ENCODE measurements around the gene KEL.
A peak's percentile ranks its signal among the peaks of the same experiment; 100 is the strongest.
"Not testable (repeated sequence)": the region's sequence is repeated elsewhere in the genome, so short reads cannot be mapped to it uniquely, and the experiment has no call there.

KEL gene

GRCh38 chr7:142961973-142962926, at the start of gene KEL:
KEL (minus strand) TSS chr7:142962363; CDS start chr7:142962206, 157 bp downstream.
- no peak for DNase-seq

GRCh38 chr7:143008007-143008901, 46.1 kb upstream of the KEL start:
- DNase-seq, result peak; percentile 65 to 74

DNA sequence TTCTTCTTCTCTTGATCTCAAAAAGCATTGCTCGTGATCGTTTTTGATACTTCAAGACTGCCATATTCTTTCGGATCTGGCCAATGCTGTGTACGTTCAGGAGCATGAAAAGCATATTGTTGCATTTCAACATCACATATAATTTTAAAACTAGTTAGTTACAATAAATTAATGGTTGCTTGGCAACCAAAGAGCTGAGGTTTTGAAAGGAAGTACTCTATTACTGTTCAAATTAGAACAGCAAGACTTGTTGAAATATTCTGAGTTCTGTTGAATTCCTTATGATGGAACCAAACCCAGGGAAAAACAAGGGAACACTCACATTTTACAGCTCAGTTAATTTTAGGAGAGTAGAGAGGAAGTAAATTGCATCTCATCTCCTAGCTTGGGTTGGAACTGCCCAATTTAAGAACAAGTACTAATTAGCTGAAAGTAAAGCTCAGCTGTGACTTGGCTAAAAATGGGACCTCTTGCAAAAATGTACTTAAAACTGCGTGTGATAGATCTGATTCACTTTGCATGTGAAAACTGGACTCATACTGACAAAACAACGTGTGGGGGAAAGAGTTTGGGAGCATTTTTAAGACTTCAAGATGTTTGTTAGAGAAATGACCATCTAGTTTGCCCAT, 43.6 kb upstream of the KEL start:
- DNase-seq, result no peak

DNA sequence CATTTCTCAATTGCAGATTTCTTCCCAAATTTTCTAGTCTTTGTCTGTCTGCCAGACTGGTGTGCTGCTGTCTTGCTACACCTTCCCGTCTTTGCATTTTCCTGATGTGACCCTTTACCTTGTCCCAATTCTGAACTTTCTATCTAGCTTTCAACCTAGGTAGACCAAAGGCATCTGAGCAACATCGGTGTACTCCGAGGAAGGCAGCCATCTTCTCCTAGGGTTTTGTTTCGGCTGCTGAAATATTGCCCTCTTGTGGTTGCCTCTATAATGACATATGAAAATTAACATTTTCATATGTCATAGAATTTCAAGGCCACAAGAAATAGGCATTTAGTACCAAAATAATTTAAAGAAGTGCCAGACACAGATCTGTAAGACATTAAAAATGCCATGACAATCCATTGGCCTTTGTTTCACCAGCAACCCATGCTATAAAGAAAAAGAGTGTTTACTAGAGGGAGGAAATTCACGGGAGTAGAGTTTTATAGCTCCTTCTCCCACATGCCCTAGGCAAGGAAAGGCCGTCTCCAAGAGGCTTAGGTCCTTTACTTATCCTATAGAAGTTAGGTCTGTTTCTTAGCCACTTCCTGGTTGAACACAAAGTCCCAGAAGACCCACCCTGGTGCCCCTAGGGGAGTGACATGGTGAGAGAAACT, 41.4 kb upstream of the KEL start:
- DNase-seq, result peak in 1 of 2 donors; percentile 15

- no peak for DNase-seq
Measured at GRCh38 chr7:143002898-143003297, 40.7 kb upstream of the KEL start.

DNA sequence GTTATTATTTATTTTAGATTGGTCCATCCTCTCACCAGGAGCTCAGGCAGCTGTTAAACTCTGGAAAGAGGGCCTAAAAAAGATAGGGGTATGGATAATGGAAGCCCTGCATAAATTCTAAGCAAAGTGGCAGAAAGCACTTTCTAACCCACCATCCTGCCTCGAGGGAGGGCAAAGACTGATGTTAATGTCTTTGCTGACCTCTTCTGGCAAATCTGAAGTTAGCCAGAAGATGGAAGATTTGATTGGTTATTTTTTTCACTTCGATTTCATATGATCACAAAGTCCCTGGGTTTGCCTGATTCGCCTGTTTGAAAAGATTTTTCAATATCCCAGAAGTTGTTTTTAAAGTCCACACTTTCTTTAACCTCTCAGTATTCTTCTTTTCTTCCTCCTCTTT, 39.9 kb upstream of the KEL start:
- DNase-seq, result no peak

- DNase-seq, result no peak
Measured at GRCh38 chr7:143000648-143001047, 38.5 kb upstream of the KEL start.

DNA sequence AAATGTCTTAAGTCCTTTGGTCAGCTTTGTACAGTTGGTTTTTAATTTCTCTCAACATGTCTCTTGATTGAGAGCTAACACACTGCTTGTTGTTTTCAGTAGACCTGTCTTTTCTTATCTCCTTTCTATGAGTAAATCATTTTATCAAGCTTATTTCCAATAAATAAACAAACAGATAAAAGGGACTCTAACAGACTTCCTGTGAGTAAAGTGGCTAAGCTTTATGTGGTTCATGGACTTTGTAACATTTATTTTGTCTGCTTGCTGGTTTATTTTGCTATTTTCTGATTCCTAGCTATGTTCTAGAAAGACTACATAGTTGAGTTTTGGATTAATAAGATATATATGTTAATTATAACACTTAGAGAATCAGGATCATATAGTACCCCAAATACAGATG, 37.6 kb upstream of the KEL start:
- DNase-seq, result no peak

DNA sequence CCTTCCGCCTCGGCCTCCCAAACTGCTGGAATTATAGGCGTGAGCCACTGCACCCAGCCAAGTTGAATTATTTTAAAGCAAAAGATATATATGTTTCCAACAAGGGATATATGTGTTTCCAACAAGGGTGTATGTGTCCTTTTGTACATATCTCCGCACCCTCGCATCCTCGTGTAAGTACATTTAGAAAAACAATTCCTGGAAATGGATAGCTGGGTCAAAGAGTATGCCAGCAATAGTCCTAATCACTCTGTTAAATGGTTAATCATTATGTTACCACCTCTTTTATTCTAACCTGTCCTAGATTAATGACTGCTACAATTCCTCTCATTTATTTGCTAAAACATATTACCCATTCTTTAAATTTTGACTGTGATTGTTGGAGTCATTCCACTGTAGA, 36.8 kb upstream of the KEL start:
- DNase-seq, result no peak

DNA sequence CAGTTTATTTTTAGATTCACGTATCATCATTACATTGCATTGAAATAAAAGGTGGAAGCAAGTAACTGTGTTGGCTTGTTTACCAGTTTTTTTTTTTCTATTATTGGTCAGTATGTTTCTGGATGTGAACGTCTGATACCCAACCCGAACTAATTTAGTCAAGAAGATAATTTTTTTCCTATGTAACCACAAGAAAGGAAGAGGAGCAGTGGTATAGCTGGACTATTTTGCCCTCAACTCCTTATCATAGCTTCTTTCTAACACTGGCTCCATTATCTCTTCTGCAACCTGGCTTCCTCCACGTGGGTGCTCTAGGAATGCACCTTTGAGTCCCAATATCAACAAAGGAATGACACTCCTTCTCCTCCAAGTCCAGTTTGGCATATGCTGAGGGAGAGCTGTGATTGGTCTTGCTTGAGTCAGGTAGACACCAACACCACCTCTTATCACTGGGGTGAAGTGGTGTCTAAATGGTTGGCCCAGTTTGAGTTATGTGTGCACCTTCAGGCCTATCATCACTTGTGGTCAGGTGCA, 35.4 kb upstream of the KEL start:
- DNase-seq, result no peak

DNA sequence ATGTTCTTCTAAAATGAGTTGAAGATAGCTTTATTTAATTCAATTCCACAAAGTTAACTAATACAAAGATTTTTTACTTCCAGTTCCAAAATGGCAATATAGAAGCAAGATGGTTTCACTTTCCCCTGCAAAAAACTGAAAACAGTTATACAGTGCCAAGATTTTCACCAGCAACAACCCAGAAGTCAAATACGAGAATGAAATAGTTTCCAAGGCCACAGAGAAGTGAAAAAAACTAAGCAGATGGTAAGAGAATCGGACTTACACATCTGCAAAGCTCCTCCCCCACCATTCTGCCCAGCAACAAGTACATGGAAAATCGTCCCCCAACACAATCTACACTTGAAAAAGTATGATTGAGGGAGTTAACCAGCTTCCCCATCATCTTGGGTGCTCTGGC, 30.3 kb upstream of the KEL start:
- DNase-seq, result no peak

- no peak for DNase-seq
Measured at GRCh38 chr7:142984297-142984696, 22.1 kb upstream of the KEL start.

- DNase-seq, result no peak
Measured at GRCh38 chr7:142983825-142984224, 21.7 kb upstream of the KEL start.

DNA sequence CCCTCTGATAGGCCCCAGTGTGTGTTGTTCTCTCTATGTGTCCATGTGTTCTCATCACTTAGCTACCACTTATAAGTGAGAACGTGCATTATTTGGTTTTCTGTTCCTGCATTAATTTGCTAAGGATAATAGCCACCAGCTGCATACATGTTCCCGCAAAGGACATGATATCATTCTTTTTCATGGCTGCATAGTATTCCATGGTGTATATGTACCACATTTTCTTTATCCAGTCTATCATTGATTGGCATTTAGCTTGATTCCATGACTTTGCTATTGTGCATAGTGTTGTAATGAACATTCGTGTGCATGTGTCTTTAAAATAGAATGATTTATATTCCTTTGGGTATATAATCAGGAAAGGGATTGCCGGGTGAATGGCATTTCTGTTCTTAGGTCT, 16.2 kb upstream of the KEL start:
- not testable (repeated sequence) for DNase-seq

DNA sequence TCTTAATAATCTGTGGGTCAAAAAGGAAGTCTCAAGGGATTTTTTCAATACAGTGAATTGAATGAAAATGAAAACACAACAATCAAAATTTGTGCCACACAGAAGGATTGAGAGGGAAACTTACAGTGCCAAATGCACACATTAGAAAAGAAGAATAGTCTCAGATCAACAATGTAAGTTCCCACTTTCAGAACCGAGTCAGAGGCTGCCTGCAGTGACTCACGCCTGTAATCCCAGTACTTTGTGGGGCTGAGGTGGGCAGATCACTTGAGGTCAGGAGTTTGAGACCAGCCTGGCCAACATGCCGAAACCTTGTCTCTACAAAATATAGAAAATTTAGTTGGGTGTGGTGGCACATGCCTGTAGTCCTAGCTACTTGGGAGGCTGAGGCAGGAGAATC, 12.5 kb upstream of the KEL start:
- DNase-seq, result no peak

DNA sequence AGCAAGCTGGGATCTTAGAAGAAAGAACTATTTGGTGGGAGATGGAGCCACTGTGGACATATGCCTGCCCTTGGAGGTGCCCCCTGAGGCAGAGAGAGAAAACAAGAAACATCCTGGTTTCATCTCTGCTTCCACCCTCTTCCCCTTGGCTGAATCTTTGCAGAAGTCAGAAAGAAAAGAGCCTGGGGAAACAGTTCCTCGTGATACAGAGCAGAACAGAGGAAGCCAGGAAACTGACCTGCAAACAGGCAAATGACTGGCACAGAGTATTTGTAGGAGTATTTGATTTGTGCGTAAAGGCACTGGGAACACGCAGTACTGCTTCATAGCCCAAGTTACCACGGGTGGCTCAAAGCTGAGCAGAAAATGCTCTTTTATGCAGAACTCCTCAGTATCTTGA, 7.0 kb upstream of the KEL start:
- no peak for DNase-seq

DNA sequence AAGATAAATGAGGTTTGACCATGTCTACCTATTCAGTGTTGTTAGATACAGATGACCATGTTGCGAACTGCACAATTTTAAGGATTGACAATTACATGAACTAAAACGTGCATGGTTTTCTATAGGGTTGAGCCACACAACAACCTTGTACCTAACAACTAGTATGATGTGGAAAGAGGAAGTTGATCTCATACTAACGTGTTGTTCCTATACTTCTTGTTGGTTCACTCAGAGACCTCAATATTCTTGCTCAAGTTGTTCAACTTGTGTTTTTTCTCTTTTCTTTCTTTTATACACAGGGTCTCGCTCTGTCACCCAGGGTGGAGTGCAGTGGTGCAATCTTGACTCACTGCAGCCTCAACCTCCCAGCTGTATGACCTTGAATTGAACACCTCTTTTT, 6.1 kb upstream of the KEL start:
- DNase-seq, result no peak

GRCh38 chr7:142964502-142965246, 2.5 kb upstream of the KEL start:
- DNase-seq, result no peak

GRCh38 chr7:142963993-142964392, 1.8 kb upstream of the KEL start:
- no peak for DNase-seq

GRCh38 chr7:142962991-142963390, 828 bp upstream of the KEL start:
- no peak for DNase-seq

- no peak for DNase-seq
Measured at GRCh38 chr7:142961595-142961972, 579 bp downstream of the KEL start.

Data from hippocampal formation (tissue), 2 donors.